ENCODE measurements around the gene OGFOD1.

Gene OGFOD1

GRCh38 chr16:56413381-56413780, 38.0 kb upstream of the OGFOD1 start:
- no peak for TF ChIP-seq CTCF (IDR thresholded peaks at IDR 0.05; ENCODE audit: borderline replicate concordance, insufficient read depth, low read depth, low read length)
- H3K4me3 ChIP-seq (ENCODE audit: low read depth, low read length): no peak overlapping the region

GRCh38 chr16:56414366-56414765, 37.0 kb upstream of the OGFOD1 start:
- no peak for TF ChIP-seq CTCF (IDR thresholded peaks at IDR 0.05; ENCODE audit: borderline replicate concordance, insufficient read depth, low read depth, low read length)

GRCh38 chr16:56415875-56416274, 35.5 kb upstream of the OGFOD1 start:
- no peak for TF ChIP-seq CTCF (IDR thresholded peaks at IDR 0.05; ENCODE audit: borderline replicate concordance, insufficient read depth, low read depth, low read length)
- no peak overlapping the region for H3K4me3 ChIP-seq (ENCODE audit: low read depth, low read length)

More at GRCh38 chr16:56414366-56414765, 37.0 kb upstream of the OGFOD1 start:
- no peak overlapping the region for H3K4me3 ChIP-seq (ENCODE audit: low read depth, low read length)

- TF ChIP-seq CTCF (IDR thresholded peaks at IDR 0.05; ENCODE audit: borderline replicate concordance, insufficient read depth, low read depth, low read length): no peak
- H3K4me3 ChIP-seq (ENCODE audit: low read depth, low read length): no peak overlapping the region
Observed at GRCh38 chr16:56417138-56417537, 34.2 kb upstream of the OGFOD1 start.

GRCh38 chr16:56419740-56420548, 31.4 kb upstream of the OGFOD1 start:
- no peak overlapping the region for H3K4me3 ChIP-seq (ENCODE audit: low read depth, low read length)
- no peak for TF ChIP-seq CTCF (IDR thresholded peaks at IDR 0.05; ENCODE audit: borderline replicate concordance, insufficient read depth, low read depth, low read length)

- TF ChIP-seq CTCF (IDR thresholded peaks at IDR 0.05; ENCODE audit: borderline replicate concordance, insufficient read depth, low read depth, low read length): no peak
- H3K4me3 ChIP-seq (ENCODE audit: low read depth, low read length): no peak overlapping the region
Observed at GRCh38 chr16:56420613-56421012, 30.7 kb upstream of the OGFOD1 start.

GRCh38 chr16:56421313-56421712, 30.0 kb upstream of the OGFOD1 start:
- TF ChIP-seq CTCF (IDR thresholded peaks at IDR 0.05; ENCODE audit: borderline replicate concordance, insufficient read depth, low read depth, low read length): no peak
- no peak overlapping the region for H3K4me3 ChIP-seq (ENCODE audit: low read depth, low read length)

Measured in GM12875 (cell line).